GM21723 (cell line): Measurements from ENCODE around the gene MFN1.
A peak's percentile ranks its signal among the peaks of the same experiment; 100 is the strongest.

ENCODE experiments used
- ATAC-seq: cut with Tn5 transposase; IDR thresholded peaks from one replicate; pipeline ENCODE4 v1.9.1; 2021; ENCODE audit warnings: mild to moderate bottlenecking, moderate library complexity; ENCODE audit not compliant: unreplicated experiment

Gene MFN1

GRCh38 chr3:179336345-179336929, 11.1 kb upstream of the MFN1 start:
- no peak for ATAC-seq

- peak; percentile 65 for ATAC-seq
Measured at GRCh38 chr3:179348325-179349013, 960 bp downstream of the MFN1 start.

- ATAC-seq, result no peak
Measured at GRCh38 chr3:179355996-179356395, 8.5 kb downstream of the MFN1 start.

- no peak for ATAC-seq
Measured at GRCh38 chr3:179363332-179363731, 15.8 kb downstream of the MFN1 start.

GRCh38 chr3:179369621-179370020, 22.1 kb downstream of the MFN1 start:
- no peak for ATAC-seq

- no peak for ATAC-seq
Measured at GRCh38 chr3:179373938-179374337, 26.4 kb downstream of the MFN1 start.

GRCh38 chr3:179375091-179375999, 27.8 kb downstream of the MFN1 start:
- ATAC-seq, result no peak

- no peak for ATAC-seq
Measured at GRCh38 chr3:179376474-179376873, 29.0 kb downstream of the MFN1 start.

GRCh38 chr3:179391906-179392305, 44.4 kb downstream of the MFN1 start:
- no peak for ATAC-seq

- no peak for ATAC-seq
Measured at GRCh38 chr3:179398574-179399231, 51.2 kb downstream of the MFN1 start.

GRCh38 chr3:179401561-179401960, 54.1 kb downstream of the MFN1 start:
- ATAC-seq, result no peak

- no peak for ATAC-seq
Measured at GRCh38 chr3:179402963-179403362, 55.5 kb downstream of the MFN1 start.

GRCh38 chr3:179404307-179404706, 56.8 kb downstream of the MFN1 start:
- no peak for ATAC-seq

- ATAC-seq, result no peak
Measured at GRCh38 chr3:179410331-179410730, 62.8 kb downstream of the MFN1 start.

GRCh38 chr3:179410999-179411398, 63.5 kb downstream of the MFN1 start:
- peak; percentile 69 for ATAC-seq

- ATAC-seq, result no peak
Measured at GRCh38 chr3:179414804-179415203, 67.3 kb downstream of the MFN1 start.

GRCh38 chr3:179415377-179415776, 67.9 kb downstream of the MFN1 start:
- ATAC-seq, result no peak

GRCh38 chr3:179416681-179417080, 69.2 kb downstream of the MFN1 start:
- no peak for ATAC-seq

GRCh38 chr3:179418610-179419009, 71.1 kb downstream of the MFN1 start:
- no peak for ATAC-seq

GRCh38 chr3:179421500-179421899, 74.0 kb downstream of the MFN1 start:
- ATAC-seq, result no peak

GRCh38 chr3:179425075-179425474, 77.6 kb downstream of the MFN1 start:
- ATAC-seq, result no peak
